KMS-11 (cell line): ENCODE results near the gene SNRNP27.

Experiments
- H2AFZ ChIP-seq: fragments of 200-600 bp; sonication (generic); 2 replicates; pipeline ENCODE4 v1.6.1; 2016; ENCODE audit warnings: antibody characterized with exemption, mixed run types, low read depth
- H3K27ac ChIP-seq: fragments of 200-600 bp; sonication (generic); 2 replicates; pipeline ENCODE4 v1.6.1; 2016; ENCODE audit warnings: mild to moderate bottlenecking, mixed run types
- H3K27me3 ChIP-seq: fragments of 200-600 bp; sonication (generic); 2 replicates; pipeline ENCODE4 v1.6.1; 2017; ENCODE audit warnings: mild to moderate bottlenecking, low read depth, mixed run types, moderate library complexity; ENCODE audit not compliant: insufficient read depth
- H3K36me3 ChIP-seq: fragments of 200-600 bp; sonication (generic); 2 replicates; pipeline ENCODE4 v1.6.1; 2017; ENCODE audit warnings: mild to moderate bottlenecking, mixed run types; ENCODE audit not compliant: insufficient read depth
- H3K4me1 ChIP-seq: fragments of 200-600 bp; sonication (generic); 2 replicates; pipeline ENCODE4 v1.6.1; 2016; ENCODE audit warnings: mild to moderate bottlenecking, low read depth, mixed run types; ENCODE audit not compliant: poor library complexity, severe bottlenecking
- H3K4me2 ChIP-seq: fragments of 200-600 bp; sonication (generic); 2 replicates; pipeline ENCODE4 v1.7.0; 2016; ENCODE audit warnings: mild to moderate bottlenecking, mixed run types
- H3K4me3 ChIP-seq: fragments of 200-600 bp; sonication (generic); IDR thresholded peaks from 2 replicates; pipeline ENCODE4 v1.6.1; 2017; ENCODE audit warnings: low read depth, low read length, mixed read lengths; ENCODE audit not compliant: insufficient read depth
- H3K79me2 ChIP-seq: fragments of 200-600 bp; sonication (generic); 2 replicates; pipeline ENCODE4 v1.6.1; 2016; ENCODE audit warnings: low read depth, mixed run types; ENCODE audit not compliant: insufficient read depth
- H3K9ac ChIP-seq: fragments of 200-600 bp; sonication (generic); 2 replicates; pipeline ENCODE4 v1.6.1; 2016; ENCODE audit warnings: mild to moderate bottlenecking, mixed run types
- H4K20me1 ChIP-seq: fragments of 200-600 bp; sonication (generic); 2 replicates; pipeline ENCODE4 v1.6.1; 2016; ENCODE audit warnings: mild to moderate bottlenecking, mixed run types; ENCODE audit not compliant: insufficient read depth
- TF ChIP-seq, protein P1 (sequence below): fragments of 200-600 bp; sonication (generic); conservative IDR thresholded peaks from 2 replicates; pipeline ENCODE4 v1.6.1; 2017; ENCODE audit warnings: low read depth, mild to moderate bottlenecking, antibody characterized with exemption, low read length, moderate library complexity, mixed read lengths

The SNRNP27 gene

DNA sequence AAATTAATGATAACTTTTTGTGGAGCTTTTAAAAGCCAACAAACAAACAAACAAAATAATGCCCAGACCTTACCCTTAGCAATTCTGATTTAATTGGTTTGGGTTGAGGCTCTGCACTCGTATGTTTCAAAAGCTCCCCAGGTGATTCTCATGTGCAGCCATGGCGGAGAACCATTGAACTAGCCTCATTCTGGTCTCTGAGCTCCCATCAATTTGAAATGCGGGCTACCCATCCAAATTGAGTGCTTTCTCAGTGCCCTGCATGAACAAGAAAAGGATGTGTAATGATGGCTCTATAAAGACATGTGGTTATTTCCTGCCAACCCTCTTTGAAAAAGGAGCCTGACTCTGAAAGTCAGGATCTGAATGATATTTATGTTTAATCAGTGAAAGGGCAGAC, 29.4 kb downstream of the SNRNP27 start:
- Histone ChIP-seq H3K9ac (no peak overlapping the region), H3K79me2 (no peaks in the 10 kb centered on the region), H3K27me3 (no peaks in the 10 kb centered on the region), H3K36me3 (no peaks in the 10 kb centered on the region), H3K4me1 (peaks cover 10% of the 10 kb centered on the region), H3K27ac (no peak overlapping the region), H2AFZ (no peak overlapping the region), H4K20me1 (no peaks in the 10 kb centered on the region), H3K4me3 (no peak overlapping the region), H3K4me2 (no peak overlapping the region)
- TF ChIP-seq, protein P1, sequence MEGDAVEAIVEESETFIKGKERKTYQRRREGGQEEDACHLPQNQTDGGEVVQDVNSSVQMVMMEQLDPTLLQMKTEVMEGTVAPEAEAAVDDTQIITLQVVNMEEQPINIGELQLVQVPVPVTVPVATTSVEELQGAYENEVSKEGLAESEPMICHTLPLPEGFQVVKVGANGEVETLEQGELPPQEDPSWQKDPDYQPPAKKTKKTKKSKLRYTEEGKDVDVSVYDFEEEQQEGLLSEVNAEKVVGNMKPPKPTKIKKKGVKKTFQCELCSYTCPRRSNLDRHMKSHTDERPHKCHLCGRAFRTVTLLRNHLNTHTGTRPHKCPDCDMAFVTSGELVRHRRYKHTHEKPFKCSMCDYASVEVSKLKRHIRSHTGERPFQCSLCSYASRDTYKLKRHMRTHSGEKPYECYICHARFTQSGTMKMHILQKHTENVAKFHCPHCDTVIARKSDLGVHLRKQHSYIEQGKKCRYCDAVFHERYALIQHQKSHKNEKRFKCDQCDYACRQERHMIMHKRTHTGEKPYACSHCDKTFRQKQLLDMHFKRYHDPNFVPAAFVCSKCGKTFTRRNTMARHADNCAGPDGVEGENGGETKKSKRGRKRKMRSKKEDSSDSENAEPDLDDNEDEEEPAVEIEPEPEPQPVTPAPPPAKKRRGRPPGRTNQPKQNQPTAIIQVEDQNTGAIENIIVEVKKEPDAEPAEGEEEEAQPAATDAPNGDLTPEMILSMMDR = no peak

DNA sequence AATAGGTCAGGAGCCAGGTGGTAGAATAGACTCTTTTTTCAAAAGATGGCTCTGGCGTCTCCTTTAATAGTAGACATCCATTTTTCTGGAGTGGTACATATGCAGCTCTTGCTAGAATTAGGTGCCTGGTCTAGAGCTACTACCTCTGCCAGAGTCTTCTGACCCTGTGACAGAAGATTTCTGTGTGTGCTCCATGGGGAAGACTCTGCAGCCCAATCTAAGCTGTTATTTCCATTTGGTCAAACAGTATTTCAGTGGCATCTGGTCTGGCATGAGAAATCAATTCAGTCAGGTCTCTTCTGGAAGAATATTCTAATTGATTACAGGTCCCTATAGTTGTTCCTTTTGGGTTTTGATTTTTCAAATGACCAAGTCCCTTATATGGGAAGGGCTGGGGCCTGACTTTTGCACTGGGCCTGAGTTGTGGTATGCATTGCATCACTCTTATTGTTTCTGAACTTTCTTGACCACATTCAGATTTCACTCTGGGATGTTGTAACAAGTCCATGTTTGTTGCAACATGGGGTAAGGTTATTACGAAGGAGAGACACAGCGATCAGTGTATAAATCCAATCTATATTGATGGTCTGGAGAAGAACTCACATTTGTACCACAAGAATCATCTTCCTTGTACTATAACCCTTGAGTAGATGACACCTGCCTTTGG, 33.2 kb downstream of the SNRNP27 start:
- Histone ChIP-seq H3K27ac (no peak overlapping the region), H4K20me1 (no peaks in the 10 kb centered on the region), H3K9ac (no peak overlapping the region), H3K4me3 (no peak overlapping the region), H3K79me2 (no peaks in the 10 kb centered on the region), H2AFZ (no peak overlapping the region), H3K4me1 (peaks cover 11% of the 10 kb centered on the region), H3K4me2 (no peak overlapping the region), H3K27me3 (no peaks in the 10 kb centered on the region), H3K36me3 (no peaks in the 10 kb centered on the region)
- TF ChIP-seq, protein P1 = no peak

DNA sequence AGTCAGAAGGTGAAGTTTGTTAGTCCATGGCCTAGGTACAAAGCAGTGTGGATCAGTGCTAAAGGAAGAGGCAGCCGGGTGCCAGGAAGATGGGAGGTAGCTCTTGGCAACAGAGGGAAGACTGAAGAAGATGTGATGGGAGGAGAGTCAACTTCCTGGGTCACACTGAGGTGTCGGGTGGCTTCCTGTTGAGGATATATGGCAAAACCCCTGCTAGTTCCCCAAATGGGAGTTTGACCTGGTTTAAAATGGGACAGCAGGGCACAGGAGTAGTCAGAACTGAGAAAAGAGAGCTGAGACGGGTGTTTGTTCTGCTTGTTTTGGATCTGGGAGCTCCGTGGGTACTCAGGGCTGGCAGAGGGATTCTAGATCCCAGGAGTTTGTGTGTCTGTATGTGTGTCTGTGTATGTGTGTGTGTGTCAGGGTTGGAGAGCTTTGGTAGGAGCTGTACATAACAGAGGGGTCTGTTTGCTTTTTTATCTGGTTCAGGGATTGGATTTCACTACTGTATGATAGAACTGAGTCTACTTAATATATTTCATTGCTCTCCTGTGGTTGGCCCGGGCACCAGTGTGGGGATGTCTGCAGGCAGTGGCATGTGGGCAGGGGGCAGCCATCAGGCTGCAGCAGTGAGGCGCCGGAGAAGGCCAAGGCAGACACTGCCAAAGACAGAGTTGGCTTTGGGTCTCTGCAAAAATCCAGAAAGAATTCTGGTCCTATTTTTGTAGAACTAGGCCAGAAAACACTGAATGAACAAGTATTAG, 38.3 kb downstream of the SNRNP27 start:
- Histone ChIP-seq H3K4me3 (no peak overlapping the region), H3K9ac (no peak overlapping the region), H3K79me2 (no peaks in the 10 kb centered on the region), H3K4me1 (peaks cover 26% of the 10 kb centered on the region), H2AFZ (no peak overlapping the region), H3K4me2 (no peak overlapping the region), H3K36me3 (no peaks in the 10 kb centered on the region), H3K27me3 (no peaks in the 10 kb centered on the region), H4K20me1 (no peaks in the 10 kb centered on the region), H3K27ac (no peak overlapping the region)
- TF ChIP-seq, protein P1 = no peak

DNA sequence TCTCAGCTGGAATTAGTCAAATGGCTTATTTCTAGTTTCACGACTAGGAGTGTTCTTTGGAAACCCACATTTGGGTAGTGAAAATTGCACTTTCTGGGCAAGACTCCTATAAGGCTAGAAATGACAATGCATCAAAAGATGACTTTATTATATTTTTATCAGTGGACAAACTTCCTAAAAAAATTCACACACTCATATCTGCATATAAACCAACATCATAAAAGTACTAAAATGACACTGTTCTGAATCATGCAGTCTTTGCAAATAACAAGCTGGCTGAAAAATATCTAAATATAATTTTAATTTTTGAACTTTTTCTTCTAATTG, 38.8 kb downstream of the SNRNP27 start:
- Histone ChIP-seq H3K9ac (no peak overlapping the region), H2AFZ (no peak overlapping the region), H3K27ac (no peak overlapping the region), H3K4me1 (peaks cover 22% of the 10 kb centered on the region), H3K4me3 (no peak overlapping the region), H3K4me2 (no peak overlapping the region; the same call in 1 of the 2 replicates), H3K36me3 (no peaks in the 10 kb centered on the region), H3K79me2 (no peaks in the 10 kb centered on the region), H4K20me1 (no peaks in the 10 kb centered on the region), H3K27me3 (no peaks in the 10 kb centered on the region)
- TF ChIP-seq, protein P1 = no peak
